Aorta (tissue), 5 donors: ENCODE results near the gene SKP2. TPM values are rescaled to one million over a fixed set of nuclear protein-coding genes. Genes with fewer than 3 reads are reported as not detected.

Experiments used
- ATAC-seq: fragments of 200-7000 bp; cut with Tn5 transposase; one replicate; pipeline ENCODE4 v1.9.1; 2022; ENCODE audit warnings: moderate library complexity; ENCODE audit not compliant: low FRiP score
- DNase-seq, 2 donors: peaks; one replicate each; pipeline ENCODE4 v3.0.0-alpha.2; 2020
- H3K27ac ChIP-seq, 2 donors: one replicate each; pipeline ENCODE4 v1.5.1; 2013; ENCODE audit warnings: low read length in 2 of 2, mild to moderate bottlenecking in 2 of 2, moderate library complexity in 2 of 2, control low read depth in 1 of 2, inconsistent platforms in 1 of 2, low read depth in 1 of 2
- H3K27me3 ChIP-seq, 2 donors: one replicate each; pipeline ENCODE4 v1.6.1; 2013; ENCODE audit warnings: control low read depth in 1 of 2, low read length in 1 of 2, mild to moderate bottlenecking in 1 of 2, moderate library complexity in 1 of 2; ENCODE audit not compliant: insufficient read depth in 2 of 2, control insufficient read depth in 1 of 2
- H3K36me3 ChIP-seq, 2 donors: one replicate each; pipeline ENCODE4 v1.6.1; 2013; ENCODE audit warnings: control low read depth in 1 of 2, low read length in 1 of 2, mild to moderate bottlenecking in 1 of 2; ENCODE audit not compliant: insufficient read depth in 2 of 2, control insufficient read depth in 1 of 2
- H3K4me1 ChIP-seq, 2 donors: one replicate each; pipeline ENCODE4 v1.6.1; 2013; ENCODE audit warnings: low read length in 2 of 2, control low read depth in 1 of 2, mild to moderate bottlenecking in 1 of 2, moderate library complexity in 1 of 2; ENCODE audit not compliant: insufficient read depth in 2 of 2, control insufficient read depth in 1 of 2
- H3K4me3 ChIP-seq, 2 donors: one replicate each; pipeline ENCODE4 v1.5.1; 2013; ENCODE audit warnings: low read length in 2 of 2, control low read depth in 1 of 2, mild to moderate bottlenecking in 1 of 2
- H3K9me3 ChIP-seq: one replicate; pipeline ENCODE4 v1.6.1; 2013; ENCODE audit warnings: mild to moderate bottlenecking, low read length; ENCODE audit not compliant: control insufficient read depth
- WGBS, 2 donors: extraction: QIAGEN DNeasy Blood & Tissue Kit; methylation state at CpG; one replicate each; pipeline ENCODE4 v1.1.7; 2013; 5-methylcytosine and 5-hydroxymethylcytosine counted together
- intact Hi-C, 2 donors: fragments of 100-400 bp; cut with DNase I; formaldehyde crosslinking; loops; one replicate each; pipeline versions ENCODE4 v1.14.2 to v1.15.0; 2022
- polyA plus RNA-seq, 2 donors: library from polyadenylated mRNA; stranded (reverse); fragments of 200-250 nt; gene quantifications; one replicate each; pipeline ENCODE4 v1.2.3, GENCODE V29; 2013
- total RNA-seq, 2 donors: library from RNA; stranded (reverse); fragmentation: NEBNext Ultra II Directional; extraction: Animal tissue kit (Norgen Biotek cat#: 25700); gene quantifications; one replicate each; pipeline ENCODE4 v1.2.1, GENCODE V29; 2021
- donor health status: healthy with polysubstance abuse.
- donor health status: Bipolar disorder and iron deficiency.
- donor health status: DM: no; HTN: no; CAD: no.
- donor health status: DM: no; HTN: no; CAD: no.
- donor health status: DM: yes; HTN: yes; CAD: no.

Gene SKP2
- total and polyA plus RNA-seq, 4 donors = 3.9 to 16.1 (median 6.9) TPM

DNA sequence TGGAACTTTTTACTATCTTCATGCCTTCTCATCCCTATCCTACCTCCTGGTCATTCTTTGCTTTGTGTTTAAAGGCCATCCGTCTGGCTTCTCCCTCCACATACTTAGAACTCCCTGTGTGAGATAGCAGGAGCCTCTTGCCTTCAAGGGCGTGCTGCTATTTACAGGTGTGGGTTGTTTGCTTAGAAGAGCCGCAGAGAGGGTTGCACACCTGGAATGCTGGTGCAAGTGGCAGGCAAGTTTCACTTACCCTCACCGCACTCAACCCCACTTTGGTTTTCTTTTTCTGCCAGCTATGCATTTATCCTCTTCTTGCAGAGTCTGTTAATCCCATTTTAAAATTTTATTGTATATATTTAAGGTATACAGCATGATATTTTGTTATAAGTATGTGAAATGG, 12.6 kb downstream of the SKP2 start:
- no peak for ATAC-seq
- no peaks in the 10 kb centered on the region for H3K27me3 ChIP-seq
- H3K36me3 ChIP-seq = peaks cover 4 to 12% of the 10 kb centered on the region in 2 donors
- no peaks in the 10 kb centered on the region for H3K9me3 ChIP-seq
- DNase-seq = no peak
- no peaks in the 10 kb centered on the region for H3K4me1 ChIP-seq
- no peak overlapping the region for H3K4me3 ChIP-seq
- WGBS, 2 donors = 95 to 96% methylated on average over 4 of the region's 4 CpGs
- intact Hi-C loops = no loop called here
- no peak overlapping the region for H3K27ac ChIP-seq

DNA sequence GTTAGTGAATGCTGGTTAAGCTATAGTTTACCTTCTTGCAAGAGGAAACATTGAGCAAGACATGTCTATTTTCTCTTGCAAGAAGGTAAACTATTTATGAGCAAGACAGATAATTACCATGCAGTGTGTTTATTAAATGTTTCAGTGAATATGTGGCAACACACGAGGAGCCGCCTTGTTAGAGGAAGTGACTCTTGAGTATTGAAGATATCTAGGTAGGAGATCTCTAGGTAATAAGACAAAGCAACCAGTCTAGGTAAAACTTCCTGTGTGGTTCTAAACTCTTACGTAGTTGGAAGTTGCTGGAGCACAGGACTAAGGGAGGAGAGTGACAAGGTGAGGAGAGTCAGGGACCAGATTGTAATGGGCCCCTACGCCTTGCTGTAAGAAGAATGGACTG, 16.8 kb downstream of the SKP2 start:
- 96 to 99% methylated on average over 4 of the region's 4 CpGs for WGBS, 2 donors
- H3K9me3 ChIP-seq = no peaks in the 10 kb centered on the region
- ATAC-seq (no peak), DNase-seq (no peak)
- H3K36me3 ChIP-seq = peaks cover 5 to 11% of the 10 kb centered on the region in 2 donors
- intact Hi-C loops = no loop called here
- H3K27me3 ChIP-seq = no peaks in the 10 kb centered on the region
- no peaks in the 10 kb centered on the region for H3K4me1 ChIP-seq
- H3K27ac ChIP-seq = no peak overlapping the region
- H3K4me3 ChIP-seq = no peak overlapping the region

DNA sequence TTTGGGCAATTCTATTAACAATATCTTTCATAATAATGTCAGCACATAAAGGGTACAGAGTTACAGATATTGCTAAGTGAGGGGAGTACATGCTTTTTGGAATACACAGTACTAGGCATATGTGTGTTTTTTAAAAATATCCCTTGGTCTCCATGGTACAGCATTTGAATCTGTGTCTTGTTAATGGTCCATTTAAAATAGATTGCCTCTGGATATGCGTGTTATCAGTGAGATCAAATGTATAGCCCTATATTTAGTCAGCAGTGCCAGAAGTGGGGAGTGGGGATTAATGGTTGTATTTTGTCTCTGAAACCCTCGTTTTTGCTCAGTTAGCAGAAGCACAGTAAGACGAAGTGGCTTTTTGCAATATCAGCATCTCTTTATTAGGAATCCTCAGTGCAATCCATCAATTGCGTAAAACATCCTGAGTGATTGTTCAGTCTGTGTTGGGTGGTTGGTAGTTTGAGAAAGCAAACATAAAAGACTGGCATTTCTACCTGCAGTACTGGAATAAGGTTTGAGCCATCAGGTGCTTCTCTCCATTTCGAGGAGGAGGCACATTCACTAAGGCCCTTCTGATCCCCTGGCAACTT, 19.0 kb downstream of the SKP2 start:
- Histone ChIP-seq H3K4me1 (no peaks in the 10 kb centered on the region), H3K9me3 (no peaks in the 10 kb centered on the region), H3K36me3 (peaks cover 10 to 11% of the 10 kb centered on the region in 2 donors), H3K27ac (no peak overlapping the region), H3K4me3 (no peak overlapping the region), H3K27me3 (no peaks in the 10 kb centered on the region)
- no peak for DNase-seq
- intact Hi-C loops = loop anchor here (10.0 kb wide), 1 partner anchor 224 kb away; no protein-coding TSS in a partner anchor
- no peak for ATAC-seq
- WGBS, 2 donors = 72 to 73% methylated on average over 5 of the region's 5 CpGs

DNA sequence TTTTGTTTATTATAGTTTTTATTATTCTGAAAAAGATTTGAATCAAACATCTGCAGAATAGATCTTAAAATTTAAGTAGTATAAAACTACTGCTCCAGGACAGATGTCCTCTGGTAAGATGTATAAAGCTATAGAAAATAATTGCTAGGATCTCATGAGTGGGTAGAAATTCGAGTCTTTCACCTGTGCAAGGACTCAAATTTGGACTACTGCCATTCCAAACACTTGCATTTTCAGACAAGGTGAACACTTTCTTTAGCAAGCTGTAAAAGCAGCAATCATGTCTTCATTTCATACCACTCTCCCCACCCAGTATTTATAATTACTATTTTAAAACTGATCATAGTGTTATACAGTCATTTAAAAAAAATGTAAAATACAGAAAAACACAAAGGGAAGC, 20.7 kb downstream of the SKP2 start:
- ATAC-seq (no peak), DNase-seq (no peak)
- 59 to 71% methylated on average over 1 of the region's 1 CpG for WGBS, 2 donors
- Histone ChIP-seq H3K27ac (no peak overlapping the region), H3K4me3 (no peak overlapping the region), H3K9me3 (no peaks in the 10 kb centered on the region), H3K27me3 (no peaks in the 10 kb centered on the region), H3K36me3 (peaks cover 9 to 10% of the 10 kb centered on the region in 2 donors), H3K4me1 (no peaks in the 10 kb centered on the region)
- intact Hi-C loops = loop anchor here (10.0 kb wide), 1 partner anchor 222 kb away; no protein-coding TSS in a partner anchor

DNA sequence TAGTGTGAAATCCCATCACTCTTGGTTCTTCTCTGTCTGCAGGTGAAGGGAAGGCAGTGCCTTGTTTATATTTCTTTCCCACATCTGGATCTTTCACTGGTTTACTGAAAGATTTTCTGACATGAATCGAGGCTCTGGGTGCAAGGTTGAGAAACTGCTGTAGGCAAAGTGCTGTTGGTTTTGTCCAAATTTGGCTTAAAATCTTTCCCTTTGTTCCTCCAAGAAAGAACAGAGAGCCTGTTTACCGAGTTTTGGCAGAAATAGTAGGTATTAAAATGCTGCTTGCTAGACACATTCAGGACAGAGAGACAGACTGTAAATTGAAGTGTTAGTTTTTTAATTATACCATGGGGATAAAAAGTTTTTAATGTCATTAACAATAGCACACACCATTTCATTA, 21.5 kb downstream of the SKP2 start:
- H3K27me3 ChIP-seq = no peaks in the 10 kb centered on the region
- no peak overlapping the region for H3K4me3 ChIP-seq
- DNase-seq (no peak), ATAC-seq (no peak)
- no peaks in the 10 kb centered on the region for H3K4me1 ChIP-seq
- peaks cover 6 to 12% of the 10 kb centered on the region in 2 donors for H3K36me3 ChIP-seq
- WGBS, 2 donors = 50 to 67% methylated on average over 2 of the region's 2 CpGs
- H3K9me3 ChIP-seq = no peaks in the 10 kb centered on the region
- no peak overlapping the region for H3K27ac ChIP-seq
- intact Hi-C loops = loop anchor here (10.0 kb wide), 1 partner anchor 221 kb away; no protein-coding TSS in a partner anchor

DNA sequence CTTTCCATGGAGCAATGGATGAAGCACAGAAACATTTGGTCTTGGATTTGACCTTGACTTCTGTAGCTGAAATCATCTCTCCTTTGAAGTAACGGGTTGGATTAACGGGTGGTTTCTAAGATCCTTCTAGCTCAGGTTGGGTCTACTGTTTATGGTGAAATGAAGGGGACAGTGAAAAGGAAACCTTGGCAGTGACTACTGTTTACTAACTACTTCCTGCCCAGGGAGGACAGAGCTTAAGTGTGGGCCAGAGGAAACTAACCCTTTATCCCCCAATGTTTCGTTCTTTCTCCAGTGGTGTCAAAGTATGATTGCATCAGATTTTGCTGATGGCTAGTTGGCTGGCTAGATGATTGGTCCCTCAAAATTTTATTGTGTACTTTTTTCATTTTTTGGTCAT, 22.2 kb downstream of the SKP2 start:
- 90 to 94% methylated on average over 3 of the region's 3 CpGs for WGBS, 2 donors

DNA sequence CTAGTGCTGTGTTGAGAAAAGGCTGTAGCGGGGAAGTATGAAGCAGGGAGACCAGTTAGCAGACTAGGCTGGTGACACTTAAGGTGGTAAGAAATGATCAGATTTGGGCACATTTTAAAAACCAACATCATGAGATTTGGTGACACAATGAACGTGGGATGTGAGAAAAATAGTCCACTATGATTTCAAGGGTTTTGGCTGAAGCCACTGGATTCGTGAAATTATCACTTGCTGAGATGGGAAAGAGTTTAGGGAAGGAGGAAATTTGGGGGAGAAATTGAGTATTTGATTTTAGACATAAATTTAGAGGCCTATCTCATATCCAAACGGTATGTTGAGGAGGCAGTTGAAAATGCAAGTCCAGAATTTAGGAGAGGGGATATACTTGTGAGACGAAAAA, 23.1 kb downstream of the SKP2 start:
- Histone ChIP-seq H3K36me3 (peaks cover 7 to 12% of the 10 kb centered on the region in 2 donors), H3K4me3 (no peak overlapping the region), H3K9me3 (no peaks in the 10 kb centered on the region), H3K27me3 (no peaks in the 10 kb centered on the region), H3K27ac (no peak overlapping the region), H3K4me1 (no peaks in the 10 kb centered on the region)
- ATAC-seq (no peak), DNase-seq (no peak)
- intact Hi-C loops = loop anchor here (5.0 to 10.0 kb wide), 2 partner anchors 132 to 220 kb away; no protein-coding TSS in a partner anchor
- WGBS, 2 donors = 72 to 74% methylated on average over 5 of the region's 5 CpGs

More for the DNA sequence above, 22.2 kb downstream of the SKP2 start:
- intact Hi-C loops = loop anchor here (10.0 kb wide), 1 partner anchor 221 kb away; no protein-coding TSS in a partner anchor
- Histone ChIP-seq H3K36me3 (peaks cover 7 to 12% of the 10 kb centered on the region in 2 donors), H3K27ac (no peak overlapping the region), H3K4me3 (no peak overlapping the region), H3K27me3 (no peaks in the 10 kb centered on the region), H3K4me1 (no peaks in the 10 kb centered on the region), H3K9me3 (no peaks in the 10 kb centered on the region)
- DNase-seq (no peak), ATAC-seq (no peak)

DNA sequence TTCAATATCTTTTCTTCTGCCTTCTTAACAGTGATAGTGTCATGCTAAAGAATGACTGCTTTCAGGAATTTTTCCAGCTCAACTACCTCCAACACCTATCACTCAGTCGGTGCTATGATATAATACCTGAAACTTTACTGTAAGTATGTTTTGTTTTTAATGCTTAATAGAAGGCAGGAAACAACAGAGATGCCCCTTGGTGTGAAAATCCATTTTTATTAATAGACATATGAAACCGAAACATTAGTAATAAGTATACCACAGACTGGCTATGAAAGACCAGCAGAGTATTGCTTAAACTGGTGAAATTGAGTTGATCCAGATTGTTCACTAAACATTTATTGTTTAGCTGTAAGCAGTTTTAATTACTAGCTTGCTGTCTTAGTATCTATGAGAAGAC, 25.2 kb downstream of the SKP2 start:
- 90% methylated on average over 2 of the region's 2 CpGs for WGBS, 2 donors
- ATAC-seq (no peak), DNase-seq (no peak)
- H3K36me3 ChIP-seq = peaks cover 6 to 12% of the 10 kb centered on the region in 2 donors
- H3K4me3 ChIP-seq = no peak overlapping the region
- intact Hi-C loops = loop anchor here (2.0 to 10.0 kb wide), 3 partner anchors 128 to 218 kb away; no protein-coding TSS in a partner anchor
- no peaks in the 10 kb centered on the region for H3K9me3 ChIP-seq
- H3K4me1 ChIP-seq = no peaks in the 10 kb centered on the region
- H3K27ac ChIP-seq = no peak overlapping the region
- H3K27me3 ChIP-seq = no peaks in the 10 kb centered on the region
